GM19099 (cell line): ENCODE data around the gene TGFA.

Source experiments
- POLR2A ChIP-seq: IDR thresholded peaks from 3 replicates; pipeline ENCODE4 v1.6.1; 2011; ENCODE audit warnings: low read depth; ENCODE audit not compliant: insufficient read length; ENCODE audit errors: extremely low read depth

TGFA gene

GRCh38 chr2:70399046-70399445, 154.6 kb downstream of the TGFA start:
- TF ChIP-seq POLR2A = no peak
